KMS-11 (cell line): ENCODE measurements around the gene TMED1.
"Not testable (repeated sequence)": the region's sequence is repeated elsewhere in the genome, so short reads cannot be mapped to it uniquely, and the experiment has no call there.

Experiments
- H2AFZ ChIP-seq: fragments of 200-600 bp; sonication (generic); 2 replicates; pipeline ENCODE4 v1.6.1; 2016; ENCODE audit warnings: antibody characterized with exemption, mixed run types, low read depth
- H3K27ac ChIP-seq: fragments of 200-600 bp; sonication (generic); 2 replicates; pipeline ENCODE4 v1.6.1; 2016; ENCODE audit warnings: mild to moderate bottlenecking, mixed run types
- H3K27me3 ChIP-seq: fragments of 200-600 bp; sonication (generic); 2 replicates; pipeline ENCODE4 v1.6.1; 2017; ENCODE audit warnings: mild to moderate bottlenecking, low read depth, mixed run types, moderate library complexity; ENCODE audit not compliant: insufficient read depth
- H3K36me3 ChIP-seq: fragments of 200-600 bp; sonication (generic); 2 replicates; pipeline ENCODE4 v1.6.1; 2017; ENCODE audit warnings: mild to moderate bottlenecking, mixed run types; ENCODE audit not compliant: insufficient read depth
- H3K4me1 ChIP-seq: fragments of 200-600 bp; sonication (generic); 2 replicates; pipeline ENCODE4 v1.6.1; 2016; ENCODE audit warnings: mild to moderate bottlenecking, low read depth, mixed run types; ENCODE audit not compliant: poor library complexity, severe bottlenecking
- H3K4me2 ChIP-seq: fragments of 200-600 bp; sonication (generic); 2 replicates; pipeline ENCODE4 v1.7.0; 2016; ENCODE audit warnings: mild to moderate bottlenecking, mixed run types
- H3K4me3 ChIP-seq: fragments of 200-600 bp; sonication (generic); IDR thresholded peaks from 2 replicates; pipeline ENCODE4 v1.6.1; 2017; ENCODE audit warnings: low read depth, low read length, mixed read lengths; ENCODE audit not compliant: insufficient read depth
- H3K79me2 ChIP-seq: fragments of 200-600 bp; sonication (generic); 2 replicates; pipeline ENCODE4 v1.6.1; 2016; ENCODE audit warnings: low read depth, mixed run types; ENCODE audit not compliant: insufficient read depth
- H3K9ac ChIP-seq: fragments of 200-600 bp; sonication (generic); 2 replicates; pipeline ENCODE4 v1.6.1; 2016; ENCODE audit warnings: mild to moderate bottlenecking, mixed run types
- H4K20me1 ChIP-seq: fragments of 200-600 bp; sonication (generic); 2 replicates; pipeline ENCODE4 v1.6.1; 2016; ENCODE audit warnings: mild to moderate bottlenecking, mixed run types; ENCODE audit not compliant: insufficient read depth
- TF ChIP-seq, protein P1 (sequence below): fragments of 200-600 bp; sonication (generic); conservative IDR thresholded peaks from 2 replicates; pipeline ENCODE4 v1.6.1; 2017; ENCODE audit warnings: low read depth, mild to moderate bottlenecking, antibody characterized with exemption, low read length, moderate library complexity, mixed read lengths

Gene TMED1

GRCh38 chr19:10862561-10863106 is 26.6 kb upstream of the TMED1 start:
- TF ChIP-seq, protein P1, sequence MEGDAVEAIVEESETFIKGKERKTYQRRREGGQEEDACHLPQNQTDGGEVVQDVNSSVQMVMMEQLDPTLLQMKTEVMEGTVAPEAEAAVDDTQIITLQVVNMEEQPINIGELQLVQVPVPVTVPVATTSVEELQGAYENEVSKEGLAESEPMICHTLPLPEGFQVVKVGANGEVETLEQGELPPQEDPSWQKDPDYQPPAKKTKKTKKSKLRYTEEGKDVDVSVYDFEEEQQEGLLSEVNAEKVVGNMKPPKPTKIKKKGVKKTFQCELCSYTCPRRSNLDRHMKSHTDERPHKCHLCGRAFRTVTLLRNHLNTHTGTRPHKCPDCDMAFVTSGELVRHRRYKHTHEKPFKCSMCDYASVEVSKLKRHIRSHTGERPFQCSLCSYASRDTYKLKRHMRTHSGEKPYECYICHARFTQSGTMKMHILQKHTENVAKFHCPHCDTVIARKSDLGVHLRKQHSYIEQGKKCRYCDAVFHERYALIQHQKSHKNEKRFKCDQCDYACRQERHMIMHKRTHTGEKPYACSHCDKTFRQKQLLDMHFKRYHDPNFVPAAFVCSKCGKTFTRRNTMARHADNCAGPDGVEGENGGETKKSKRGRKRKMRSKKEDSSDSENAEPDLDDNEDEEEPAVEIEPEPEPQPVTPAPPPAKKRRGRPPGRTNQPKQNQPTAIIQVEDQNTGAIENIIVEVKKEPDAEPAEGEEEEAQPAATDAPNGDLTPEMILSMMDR, result no peak
- Histone ChIP-seq H3K4me3 (no peak overlapping the region), H4K20me1 (no peaks in the 10 kb centered on the region), H3K36me3 (no peaks in the 10 kb centered on the region), H2AFZ (no peak overlapping the region), H3K4me2 (no peak overlapping the region), H3K9ac (no peak overlapping the region), H3K27ac (no peak overlapping the region), H3K79me2 (no peaks in the 10 kb centered on the region), H3K27me3 (no peaks in the 10 kb centered on the region), H3K4me1 (peaks cover 10% of the 10 kb centered on the region)

GRCh38 chr19:10861103-10861651 is 25.2 kb upstream of the TMED1 start:
- no peak overlapping the region for H3K27ac ChIP-seq
- no peaks in the 10 kb centered on the region for H3K27me3 ChIP-seq
- H3K9ac ChIP-seq, result no peak overlapping the region
- peaks cover 8% of the 10 kb centered on the region for H3K4me1 ChIP-seq
- H3K36me3 ChIP-seq, result no peaks in the 10 kb centered on the region
- H2AFZ ChIP-seq, result no peak overlapping the region
- TF ChIP-seq, protein P1, result peak; percentile 68
- no peaks in the 10 kb centered on the region for H3K79me2 ChIP-seq
- no peak overlapping the region for H3K4me2 ChIP-seq
- H3K4me3 ChIP-seq, result no peak overlapping the region
- H4K20me1 ChIP-seq, result no peaks in the 10 kb centered on the region

DNA sequence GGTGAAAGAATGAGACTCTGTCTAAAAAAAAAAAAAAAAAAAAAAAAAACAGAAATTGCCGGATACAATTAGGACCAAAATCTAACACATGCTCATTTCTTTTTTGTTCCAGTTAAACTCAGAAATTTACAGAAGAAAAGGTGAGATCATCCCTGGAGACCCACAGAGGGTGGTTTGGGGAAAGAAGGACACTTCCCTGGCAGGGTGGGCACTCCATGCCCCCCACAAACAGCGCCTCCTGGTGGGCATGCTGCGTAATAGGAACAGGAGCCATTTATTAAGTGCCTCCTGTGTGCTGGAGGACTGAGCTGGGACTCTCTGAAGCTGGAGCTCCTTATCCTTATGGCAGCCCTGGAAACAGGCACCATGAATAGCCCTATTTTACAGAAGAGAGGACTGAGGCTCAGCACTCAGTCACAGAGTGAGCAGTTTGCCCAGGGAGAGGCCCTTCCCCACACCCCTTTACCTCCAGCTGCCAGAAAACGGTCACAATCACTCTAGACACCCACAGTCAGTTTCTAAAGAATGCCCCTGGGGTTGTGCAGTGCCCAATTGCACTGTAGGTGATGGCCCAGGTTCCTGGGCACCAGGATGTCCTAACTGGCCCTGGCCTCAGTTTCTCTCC is 22.3 kb upstream of the TMED1 start:
- TF ChIP-seq, protein P1, result peak; percentile 79
- Histone ChIP-seq H4K20me1 (no peaks in the 10 kb centered on the region), H3K36me3 (no peaks in the 10 kb centered on the region), H3K9ac (no peak overlapping the region), H3K4me2 (no peak overlapping the region), H3K4me1 (no peaks in the 10 kb centered on the region), H2AFZ (no peak overlapping the region), H3K27ac (no peak overlapping the region), H3K79me2 (no peaks in the 10 kb centered on the region), H3K27me3 (no peaks in the 10 kb centered on the region), H3K4me3 (no peak overlapping the region)

DNA sequence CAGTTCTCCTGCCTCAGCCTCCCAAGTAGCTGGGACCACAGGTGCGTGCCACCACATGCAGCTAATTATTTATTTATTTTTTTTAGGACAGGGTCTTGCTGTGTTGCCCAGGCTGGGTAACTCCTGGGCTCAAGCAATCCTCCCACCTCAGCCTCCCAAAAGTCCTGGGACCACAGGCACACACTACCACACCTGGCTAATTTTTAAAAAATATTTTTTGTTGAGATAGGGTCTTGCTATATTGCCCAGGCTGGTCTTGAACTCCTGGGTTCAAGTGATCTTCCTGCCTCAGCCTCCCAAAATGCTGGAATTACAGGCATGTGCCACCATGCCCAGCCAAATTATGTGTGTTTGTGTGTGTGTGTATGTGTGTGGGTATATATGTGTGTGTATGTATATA is 20.9 kb upstream of the TMED1 start:
- H3K4me1 ChIP-seq, H3K4me3 ChIP-seq, H3K79me2 ChIP-seq, H3K4me2 ChIP-seq, H4K20me1 ChIP-seq, H3K27ac ChIP-seq, H3K36me3 ChIP-seq, H3K9ac ChIP-seq, H2AFZ ChIP-seq, H3K27me3 ChIP-seq: not testable (repeated sequence)
